ENCODE measurements around the gene NDUFB8. TPM values are rescaled to one million over a fixed set of nuclear protein-coding genes. Genes with fewer than 3 reads are reported as not detected.

The NDUFB8 gene
- 147 and 232 TPM in 2 replicates for total RNA-seq

GRCh38 chr10:100529475-100530298 lies at the start of gene NDUFB8:
NDUFB8 (minus strand) TSS chr10:100529871; CDS start chr10:100529851, 20 bp downstream.

GRCh38 chr10:100535715-100536353 lies 6.2 kb upstream of the NDUFB8 start, which contains the start of gene HIF1AN:
HIF1AN (plus strand) TSS chr10:100535943; CDS start chr10:100535959, 16 bp downstream.

GRCh38 chr10:100519311-100520051 lies 10.2 kb downstream of the NDUFB8 start, which contains the start of gene SEC31B:
SEC31B (minus strand) TSS chr10:100519861; CDS start chr10:100516952, 2,909 bp downstream.

Other genes starting within 250 kb of the NDUFB8 start
- 32.7 and 60.9 TPM in 2 replicates for gene BLOC1S2, start 243.2 kb downstream of the NDUFB8 start, total RNA-seq
- gene PKD2L1, start 199.6 kb downstream of the NDUFB8 start, total RNA-seq = not detected in 2 replicates
- gene SCD, start 182.6 kb downstream of the NDUFB8 start, total RNA-seq = 122 and 749 TPM in 2 replicates
- gene WNT8B, start 66.9 kb downstream of the NDUFB8 start, total RNA-seq = not detected in 2 replicates
- 0.39 and 5.7 TPM in 2 replicates for gene SEC31B, start 10.0 kb downstream of the NDUFB8 start, total RNA-seq
- gene HIF1AN, start 6.1 kb upstream of the NDUFB8 start, total RNA-seq = 5.9 and 15.1 TPM in 2 replicates
- gene PAX2, start 215.7 kb upstream of the NDUFB8 start, total RNA-seq = not detected in 2 replicates

Measured in epithelial cell of alveolus of lung (primary cell).